Colonic mucosa (tissue), 4 donors: ENCODE measurements around the gene CD2AP. TPM values are rescaled to one million over a fixed set of nuclear protein-coding genes. Genes with fewer than 3 reads are reported as not detected.

Source experiments
- DNase-seq: peaks from one replicate; pipeline ENCODE4 v3.0.0-alpha.2; 2020
- H3K27ac ChIP-seq: fragments of 200-600 bp; one replicate; pipeline ENCODE4 v1.8.0; 2021
- H3K27me3 ChIP-seq: fragments of 200-600 bp; one replicate; pipeline ENCODE4 v1.8.0; 2021
- H3K36me3 ChIP-seq: fragments of 200-600 bp; one replicate; pipeline ENCODE4 v1.8.0; 2021
- H3K4me1 ChIP-seq: fragments of 200-600 bp; one replicate; pipeline ENCODE4 v1.8.0; 2021; ENCODE audit warnings: mild to moderate bottlenecking
- H3K4me3 ChIP-seq: fragments of 200-600 bp; one replicate; pipeline ENCODE4 v1.8.0; 2021
- H3K9ac ChIP-seq, 2 donors: one replicate each; pipeline ENCODE4 v1.7.0; 2013; ENCODE audit warnings: control low read depth in 2 of 2, low read depth in 2 of 2, low read length in 2 of 2
- H3K9me3 ChIP-seq: fragments of 200-600 bp; one replicate; pipeline ENCODE4 v1.8.0; 2021
- intact Hi-C: fragments of 100-400 bp; cut with DNase I; formaldehyde crosslinking; loops from one replicate; pipeline ENCODE4 v1.14.1; 2022
- total RNA-seq, 2 donors: library from RNA; stranded (reverse); fragmentation: NEBNext Ultra II Directional in 1 of 2; extraction: Animal tissue kit (Norgen Biotek cat#: 25700) in 1 of 2; gene quantifications; one replicate each; pipeline ENCODE4 v1.2.1, GENCODE V29; 2021
- TF ChIP-seq, protein P1 (sequence below): fragments of 200-600 bp; IDR thresholded peaks from one replicate; pipeline ENCODE4 v1.8.0; 2022; ENCODE audit warnings: antibody characterized with exemption, mild to moderate bottlenecking
- donor health status: healthy.
- donor health status: DM: no; HTN: no; CAD: no.
- donor health status: DM: no; HTN: no; CAD: no.

The CD2AP gene
- total RNA-seq, 2 donors from 2014 or later = 83.1 to 146 TPM

- Histone ChIP-seq H3K9ac (no peak overlapping the region), H3K4me3 (no peak overlapping the region), H3K27me3 (no peaks in the 10 kb centered on the region), H3K4me1 (peaks cover 3% of the 10 kb centered on the region), H3K9me3 (no peaks in the 10 kb centered on the region), H3K27ac (no peak overlapping the region), H3K36me3 (no peaks in the 10 kb centered on the region)
- TF ChIP-seq, protein P1, sequence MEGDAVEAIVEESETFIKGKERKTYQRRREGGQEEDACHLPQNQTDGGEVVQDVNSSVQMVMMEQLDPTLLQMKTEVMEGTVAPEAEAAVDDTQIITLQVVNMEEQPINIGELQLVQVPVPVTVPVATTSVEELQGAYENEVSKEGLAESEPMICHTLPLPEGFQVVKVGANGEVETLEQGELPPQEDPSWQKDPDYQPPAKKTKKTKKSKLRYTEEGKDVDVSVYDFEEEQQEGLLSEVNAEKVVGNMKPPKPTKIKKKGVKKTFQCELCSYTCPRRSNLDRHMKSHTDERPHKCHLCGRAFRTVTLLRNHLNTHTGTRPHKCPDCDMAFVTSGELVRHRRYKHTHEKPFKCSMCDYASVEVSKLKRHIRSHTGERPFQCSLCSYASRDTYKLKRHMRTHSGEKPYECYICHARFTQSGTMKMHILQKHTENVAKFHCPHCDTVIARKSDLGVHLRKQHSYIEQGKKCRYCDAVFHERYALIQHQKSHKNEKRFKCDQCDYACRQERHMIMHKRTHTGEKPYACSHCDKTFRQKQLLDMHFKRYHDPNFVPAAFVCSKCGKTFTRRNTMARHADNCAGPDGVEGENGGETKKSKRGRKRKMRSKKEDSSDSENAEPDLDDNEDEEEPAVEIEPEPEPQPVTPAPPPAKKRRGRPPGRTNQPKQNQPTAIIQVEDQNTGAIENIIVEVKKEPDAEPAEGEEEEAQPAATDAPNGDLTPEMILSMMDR = no peak
- DNase-seq = no peak
- intact Hi-C loops = no loop called here
Observed at GRCh38 chr6:47492355-47492754, 14.8 kb downstream of the CD2AP start.

DNA sequence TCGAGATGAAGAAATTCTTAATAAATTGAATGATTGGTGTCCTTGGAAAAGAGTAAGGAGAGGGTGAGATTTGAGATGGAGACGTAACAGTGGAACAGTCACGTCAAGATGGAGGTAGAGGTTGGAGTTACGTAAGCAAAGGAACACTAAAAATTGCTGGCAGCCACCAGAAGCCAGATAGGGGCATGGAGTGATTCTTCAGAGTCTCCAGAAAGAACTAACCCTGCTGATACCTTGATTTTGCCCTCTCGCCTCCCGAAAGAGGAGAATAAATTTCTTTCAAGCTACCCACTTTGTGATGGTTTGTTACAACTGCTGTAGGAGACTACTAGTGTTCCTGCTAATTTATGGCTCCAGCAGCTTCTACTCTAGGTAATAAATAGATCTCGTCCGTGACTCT is 17.6 kb downstream of the CD2AP start:
- Histone ChIP-seq H3K9ac (no peak overlapping the region), H3K27me3 (no peaks in the 10 kb centered on the region), H3K4me3 (no peak overlapping the region), H3K36me3 (no peaks in the 10 kb centered on the region), H3K4me1 (peaks cover 12% of the 10 kb centered on the region), H3K27ac (no peak overlapping the region), H3K9me3 (no peaks in the 10 kb centered on the region)
- TF ChIP-seq, protein P1 = no peak
- intact Hi-C loops = no loop called here
- no peak for DNase-seq

DNA sequence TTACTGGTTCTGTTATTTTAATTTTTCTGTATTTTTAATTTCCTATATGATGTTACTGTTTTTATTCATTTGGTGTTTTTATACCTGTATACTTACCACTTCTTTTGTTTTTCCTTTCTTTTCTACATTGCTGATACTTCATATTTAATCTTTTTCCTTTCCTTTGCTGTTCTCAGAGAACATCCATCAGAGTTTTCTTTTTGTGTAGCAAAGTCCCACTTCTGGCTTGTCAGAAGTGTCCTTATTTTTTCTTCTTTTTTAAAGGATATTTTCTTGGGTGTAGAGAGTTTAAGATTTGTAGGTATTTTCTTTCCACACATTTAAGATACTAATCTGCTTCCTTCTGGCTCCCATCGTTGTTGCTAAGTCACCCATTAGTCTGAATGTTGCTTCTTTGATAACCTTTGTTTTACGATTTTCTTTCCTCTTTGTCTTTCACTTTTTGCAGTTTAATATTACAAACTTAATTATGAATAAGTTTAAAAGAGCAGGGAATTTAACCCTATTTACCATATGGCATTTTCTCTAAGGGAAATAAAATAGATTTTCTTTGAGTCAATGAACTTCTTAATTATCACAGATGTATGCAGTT is 18.5 kb downstream of the CD2AP start:
- Histone ChIP-seq H3K9me3 (no peaks in the 10 kb centered on the region), H3K36me3 (no peaks in the 10 kb centered on the region), H3K27me3 (no peaks in the 10 kb centered on the region), H3K4me1 (peaks cover 16% of the 10 kb centered on the region), H3K4me3 (no peak overlapping the region), H3K9ac (no peak overlapping the region), H3K27ac (no peak overlapping the region)
- DNase-seq = no peak
- intact Hi-C loops = no loop called here
- TF ChIP-seq, protein P1 = no peak

DNA sequence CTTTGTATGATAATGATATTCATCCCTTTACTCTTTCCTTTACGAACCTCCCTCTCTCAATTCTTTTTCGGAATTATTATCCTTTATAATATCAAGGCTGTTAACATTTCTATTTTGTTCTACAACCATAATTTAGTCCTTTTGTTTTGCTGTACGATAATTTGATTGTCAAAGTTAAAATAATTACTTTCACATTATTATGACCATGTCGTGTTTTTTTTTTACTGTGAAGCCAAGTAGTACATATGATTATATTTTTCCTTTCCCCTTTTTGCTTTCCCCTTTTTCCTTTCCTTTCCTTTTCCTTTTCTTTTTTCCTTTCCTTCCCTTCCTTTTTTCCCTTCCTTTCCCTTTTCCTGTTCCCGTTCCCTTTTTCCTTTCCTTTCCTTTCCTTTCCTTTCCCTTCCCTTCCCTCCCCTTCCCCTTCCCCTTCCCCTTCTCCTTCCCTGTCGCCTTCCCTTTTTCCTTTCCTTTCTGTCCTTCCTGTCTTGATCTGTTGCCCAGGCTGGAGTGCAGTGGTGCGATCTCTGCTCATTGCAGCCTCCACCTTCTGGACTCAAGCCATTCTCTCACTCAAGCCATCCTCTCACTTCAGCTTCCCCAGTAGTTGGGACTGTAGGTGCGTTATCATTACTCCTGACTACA is 19.5 kb downstream of the CD2AP start:
- intact Hi-C loops = no loop called here
- Histone ChIP-seq H3K9ac (no peak overlapping the region), H3K4me1 (peaks cover 16% of the 10 kb centered on the region), H3K36me3 (no peaks in the 10 kb centered on the region), H3K27me3 (no peaks in the 10 kb centered on the region), H3K27ac (no peak overlapping the region), H3K4me3 (no peak overlapping the region), H3K9me3 (no peaks in the 10 kb centered on the region)
- TF ChIP-seq, protein P1 = no peak
- DNase-seq = no peak

DNA sequence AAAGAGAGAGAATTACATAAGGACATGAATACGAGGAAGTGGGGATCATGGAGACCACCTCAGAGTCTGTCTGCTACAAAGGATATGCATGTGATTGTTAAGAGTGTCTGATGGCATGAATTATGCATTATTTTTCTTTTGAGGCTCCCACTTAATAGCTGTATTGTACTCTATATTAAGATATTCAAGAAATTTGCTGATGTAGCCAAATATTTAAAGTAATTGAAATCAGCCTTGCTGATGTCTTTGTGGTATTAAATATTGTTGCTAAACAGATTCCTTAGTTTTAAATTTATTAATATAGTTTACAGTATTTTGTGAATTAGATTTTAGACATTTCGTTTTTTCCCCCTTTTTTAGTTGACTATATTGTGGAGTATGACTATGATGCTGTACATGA is 25.3 kb downstream of the CD2AP start:
- DNase-seq = no peak
- H3K9me3 ChIP-seq = no peaks in the 10 kb centered on the region
- H3K36me3 ChIP-seq = no peaks in the 10 kb centered on the region
- H3K4me1 ChIP-seq = peaks cover 13% of the 10 kb centered on the region
- intact Hi-C loops = no loop called here
- no peaks in the 10 kb centered on the region for H3K27me3 ChIP-seq
- H3K4me3 ChIP-seq = no peak overlapping the region
- no peak overlapping the region for H3K9ac ChIP-seq
- TF ChIP-seq, protein P1 = no peak
- H3K27ac ChIP-seq = no peak overlapping the region
